ENCODE measurements around the gene ZSWIM5.

DNA sequence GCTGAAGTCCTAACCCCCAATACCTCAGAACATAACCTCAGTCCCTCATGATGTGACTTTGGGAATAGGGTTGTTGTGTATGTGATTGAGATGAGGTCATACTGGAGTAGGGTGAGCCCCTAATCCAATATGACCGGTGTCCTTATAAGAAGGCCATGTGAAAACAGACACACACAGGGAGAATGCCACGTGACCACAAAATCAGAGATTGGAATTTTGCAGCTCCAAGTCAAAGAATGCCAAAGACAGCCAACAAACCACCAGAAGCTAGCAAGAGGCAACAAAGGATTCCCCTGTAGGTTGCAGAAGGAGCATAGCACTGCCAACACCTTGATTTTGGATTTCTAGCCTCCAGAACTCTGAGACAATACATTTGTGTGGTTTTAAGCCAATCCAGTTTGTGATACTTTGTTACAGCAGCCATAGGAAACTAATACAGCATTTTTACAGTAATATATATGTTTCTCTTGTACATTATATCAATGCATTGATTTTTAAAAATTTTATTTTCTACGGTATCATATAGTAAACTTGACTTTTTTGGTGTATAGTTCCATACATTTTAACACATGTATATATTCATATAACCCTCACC lies 5.4 kb downstream of the ZSWIM5 start:
- TF ChIP-seq CTCF (IDR thresholded peaks at IDR 0.05), result no peak
- no peak for TF ChIP-seq POLR2A (IDR thresholded peaks at IDR 0.05)

Measured in lower leg skin (tissue), 3 donors.